ENCODE data around the gene USP17L25.
"Not testable (repeated sequence)": the region's sequence is repeated elsewhere in the genome, so short reads cannot be mapped to it uniquely, and the experiment has no call there.

Gene USP17L25

GRCh38 chr4:9329611-9330010, at the start of gene USP17L25:
Gene USP17L25, plus strand, starts transcription at chr4:9329911. Its CDS starts 0 bp downstream, at chr4:9329911.
- not testable (repeated sequence) for H3K4me3 ChIP-seq (ENCODE audit: low read depth, low read length); DNase-seq (ENCODE audit: low read depth)

- not testable (repeated sequence) for DNase-seq (ENCODE audit: low read depth); H3K4me3 ChIP-seq (ENCODE audit: low read depth, low read length)
These were observed 5.5 kb upstream of the USP17L25 start for GRCh38 chr4:9324191-9324590.

GRCh38 chr4:9324865-9325264, 4.8 kb upstream of the USP17L25 start, which contains the start of gene USP17L24:
Gene USP17L24, plus strand, starts transcription at chr4:9325165. Its CDS starts 0 bp downstream, at chr4:9325165.
- not testable (repeated sequence) for H3K4me3 ChIP-seq (ENCODE audit: low read depth, low read length); DNase-seq (ENCODE audit: low read depth)

- not testable (repeated sequence) for H3K4me3 ChIP-seq (ENCODE audit: low read depth, low read length); DNase-seq (ENCODE audit: low read depth)
These were observed 4.6 kb downstream of the USP17L25 start, which contains the start of gene USP17L26 for GRCh38 chr4:9334358-9334757. Gene USP17L26, plus strand, starts transcription at chr4:9334658. Its CDS starts 0 bp downstream, at chr4:9334658.

GRCh38 chr4:9339103-9339502, 9.4 kb downstream of the USP17L25 start, which contains the start of gene USP17L5:
Gene USP17L5, plus strand, starts transcription at chr4:9339403. Its CDS starts 0 bp downstream, at chr4:9339403.
- H3K4me3 ChIP-seq (ENCODE audit: low read depth, low read length); DNase-seq (ENCODE audit: low read depth): not testable (repeated sequence)

- not testable (repeated sequence) for DNase-seq (ENCODE audit: low read depth); H3K4me3 ChIP-seq (ENCODE audit: low read depth, low read length)
These were observed 14.1 kb downstream of the USP17L25 start, which contains the start of gene USP17L27 for GRCh38 chr4:9343848-9344247. Gene USP17L27, plus strand, starts transcription at chr4:9344148. Its CDS starts 0 bp downstream, at chr4:9344148.

- not testable (repeated sequence) for H3K4me3 ChIP-seq (ENCODE audit: low read depth, low read length); DNase-seq (ENCODE audit: low read depth)
These were observed 18.9 kb downstream of the USP17L25 start, which contains the start of gene USP17L28 for GRCh38 chr4:9348593-9348992. Gene USP17L28, plus strand, starts transcription at chr4:9348893. Its CDS starts 0 bp downstream, at chr4:9348893.

- DNase-seq (ENCODE audit: low read depth); H3K4me3 ChIP-seq (ENCODE audit: low read depth, low read length): not testable (repeated sequence)
These were observed 21.2 kb downstream of the USP17L25 start for GRCh38 chr4:9350866-9351265.

- DNase-seq (ENCODE audit: low read depth); H3K4me3 ChIP-seq (ENCODE audit: low read depth, low read length): not testable (repeated sequence)
These were observed 23.6 kb downstream of the USP17L25 start, which contains the start of gene USP17L29 for GRCh38 chr4:9353338-9353737. Gene USP17L29, plus strand, starts transcription at chr4:9353638. Its CDS starts 0 bp downstream, at chr4:9353638.

GRCh38 chr4:9362829-9363228, 33.1 kb downstream of the USP17L25 start, which contains the start of gene USP17L30:
Gene USP17L30, plus strand, starts transcription at chr4:9363129. Its CDS starts 0 bp downstream, at chr4:9363129.
- H3K4me3 ChIP-seq (ENCODE audit: low read depth, low read length); DNase-seq (ENCODE audit: low read depth): not testable (repeated sequence)

- H3K4me3 ChIP-seq (ENCODE audit: low read depth, low read length); DNase-seq (ENCODE audit: low read depth): not testable (repeated sequence)
These were observed 50.2 kb downstream of the USP17L25 start for GRCh38 chr4:9379881-9380280.
